ENCODE data around the gene MRE11.

The MRE11 gene

DNA sequence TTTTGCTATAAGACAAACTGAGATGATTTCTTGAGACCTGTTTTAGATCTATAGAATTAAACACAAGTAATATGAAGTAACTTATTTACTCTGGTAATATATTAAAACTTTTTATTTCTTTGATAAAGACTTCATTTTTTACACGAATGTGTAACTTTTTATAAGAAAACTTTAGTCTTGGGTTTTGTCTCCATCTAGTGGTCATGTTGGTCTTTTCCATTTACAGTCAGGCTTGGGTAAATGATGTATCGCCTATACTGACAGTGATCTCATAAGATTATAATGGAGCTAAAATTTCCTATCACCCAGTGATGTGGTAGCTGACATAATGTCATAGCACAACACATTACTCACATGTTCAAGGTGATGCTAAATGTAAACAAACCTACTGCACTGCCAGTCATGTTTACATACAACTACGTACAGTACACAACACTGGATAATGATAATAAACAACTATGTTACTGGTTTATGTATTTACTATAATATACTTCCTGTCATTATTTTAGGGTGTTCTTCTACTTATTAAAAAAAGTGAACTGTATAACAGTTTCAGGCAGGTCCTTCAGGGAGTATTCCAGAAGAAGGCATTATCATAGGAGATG, 11.1 kb upstream of the MRE11 start:
- DNase-seq: peak; percentile 65

DNA sequence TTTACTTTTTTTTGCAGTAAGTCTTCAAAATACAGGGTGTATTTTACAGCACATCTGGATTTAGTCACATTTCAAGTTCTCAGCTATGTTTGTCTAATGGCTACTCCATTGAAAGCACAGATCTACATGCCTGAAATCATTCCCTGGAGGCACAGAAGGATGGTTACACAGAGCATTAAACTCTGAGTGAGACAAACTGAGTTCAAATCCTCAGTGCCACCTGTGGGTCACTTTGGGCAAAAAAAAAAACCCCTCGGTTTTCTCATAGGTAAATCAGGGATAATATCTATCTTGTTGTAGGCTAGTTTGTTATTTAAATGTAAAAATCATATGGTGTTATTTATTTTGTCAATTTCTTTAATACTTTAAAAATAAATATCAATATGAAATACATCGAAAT, 7.9 kb upstream of the MRE11 start:
- DNase-seq: no peak

DNA sequence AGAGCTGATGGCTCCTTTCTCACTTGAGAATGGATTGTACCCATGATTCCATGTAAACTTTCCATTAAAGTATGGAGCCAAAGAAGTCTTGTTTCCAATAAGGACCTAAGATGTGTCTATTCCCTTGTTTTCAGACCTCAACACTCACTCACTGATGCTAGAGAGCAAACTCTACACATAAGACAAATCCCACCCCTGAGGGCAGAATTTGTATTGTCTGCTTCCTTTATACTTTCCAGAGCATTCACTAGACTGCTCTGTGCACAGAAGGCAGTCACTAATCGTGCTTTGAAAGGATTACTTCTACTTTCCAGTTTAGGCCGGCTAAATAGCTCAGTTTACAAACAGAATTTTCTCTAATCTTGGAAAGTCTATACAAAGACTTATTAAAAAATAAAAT, 6.5 kb upstream of the MRE11 start:
- no peak for DNase-seq

DNA sequence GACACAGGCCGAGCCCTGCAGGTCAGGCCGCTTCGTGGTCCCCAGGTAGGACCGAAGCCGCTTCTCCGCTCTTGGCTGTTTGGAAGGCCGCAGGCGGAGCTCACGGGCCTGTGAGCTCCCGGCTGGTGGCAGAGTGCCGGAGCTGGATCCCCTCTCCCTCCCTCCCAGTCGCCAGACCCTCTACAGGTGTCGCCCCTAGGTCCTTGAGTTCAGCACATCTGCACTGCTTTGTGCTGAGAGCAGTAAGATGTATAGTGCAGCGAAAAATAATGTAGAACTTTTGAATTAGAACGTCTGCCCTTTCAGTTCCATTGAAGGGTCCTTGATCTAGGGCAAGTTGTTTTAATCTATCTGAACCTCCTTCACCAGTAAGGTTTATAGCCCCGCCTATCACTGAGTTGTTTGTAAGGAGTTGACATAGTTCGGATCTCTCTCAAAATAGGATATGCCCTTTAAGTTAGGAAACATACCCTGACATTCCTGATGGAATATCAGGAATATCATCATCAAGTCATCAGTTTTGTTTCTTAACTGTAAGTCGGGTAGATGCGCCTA, 559 bp upstream of the MRE11 start:
- no peak for DNase-seq

DNA sequence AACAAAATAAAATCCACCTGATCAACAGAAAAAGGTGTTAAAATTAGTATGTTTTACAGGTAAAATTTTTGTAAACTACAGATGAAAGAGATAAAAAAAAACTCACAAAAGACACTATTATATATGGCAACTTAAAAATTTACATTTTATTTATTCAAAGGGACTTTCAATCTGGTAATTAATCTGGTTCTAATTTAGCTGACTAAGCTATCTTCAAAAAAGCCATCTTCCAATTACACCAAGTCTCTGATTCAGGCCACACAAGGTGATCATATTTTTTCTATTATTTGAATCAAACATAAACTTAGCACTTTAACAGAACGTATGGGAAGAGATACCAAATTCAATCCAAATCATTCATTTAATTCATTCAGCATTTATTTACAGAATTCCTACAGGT, 7.6 kb downstream of the MRE11 start:
- DNase-seq: no peak

DNA sequence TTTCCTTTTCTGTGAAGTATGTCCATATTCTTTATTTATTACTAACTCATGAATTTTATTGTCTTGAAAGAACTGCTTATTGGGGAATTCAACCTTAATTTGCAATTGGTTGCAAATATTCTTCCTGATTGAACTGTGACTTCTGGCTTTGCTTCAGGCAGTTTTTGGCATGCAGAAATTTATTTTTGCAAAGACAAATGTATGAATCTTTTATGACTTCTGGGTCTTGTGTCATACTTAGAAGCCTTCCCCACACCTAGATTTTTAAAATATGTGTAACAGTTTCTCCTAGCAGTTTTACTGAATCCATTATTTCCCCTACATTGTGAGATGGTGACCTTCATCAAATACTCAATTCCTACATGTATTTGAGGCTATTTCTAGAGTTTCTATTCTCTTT, 12.3 kb downstream of the MRE11 start:
- no peak for DNase-seq

DNA sequence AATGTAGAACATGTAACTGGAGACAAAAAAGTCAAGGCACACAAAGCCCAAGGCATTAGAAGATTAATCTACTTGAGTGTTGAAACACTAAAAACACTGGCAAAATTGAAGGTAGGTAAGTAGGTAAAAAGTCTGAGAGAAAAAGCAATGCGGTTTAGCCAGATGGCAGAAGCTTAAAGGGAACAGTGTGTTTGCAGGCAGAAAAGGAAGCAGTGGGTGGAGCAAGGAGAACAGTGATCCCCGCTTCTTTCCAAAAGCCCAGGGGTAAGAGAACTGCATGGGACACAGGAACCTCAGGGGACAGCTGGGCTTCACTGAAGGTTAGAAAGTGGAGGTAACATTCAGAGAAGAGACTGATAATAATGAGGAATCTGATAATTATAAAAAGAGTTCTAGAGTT, 16.0 kb downstream of the MRE11 start:
- DNase-seq: no peak

DNA sequence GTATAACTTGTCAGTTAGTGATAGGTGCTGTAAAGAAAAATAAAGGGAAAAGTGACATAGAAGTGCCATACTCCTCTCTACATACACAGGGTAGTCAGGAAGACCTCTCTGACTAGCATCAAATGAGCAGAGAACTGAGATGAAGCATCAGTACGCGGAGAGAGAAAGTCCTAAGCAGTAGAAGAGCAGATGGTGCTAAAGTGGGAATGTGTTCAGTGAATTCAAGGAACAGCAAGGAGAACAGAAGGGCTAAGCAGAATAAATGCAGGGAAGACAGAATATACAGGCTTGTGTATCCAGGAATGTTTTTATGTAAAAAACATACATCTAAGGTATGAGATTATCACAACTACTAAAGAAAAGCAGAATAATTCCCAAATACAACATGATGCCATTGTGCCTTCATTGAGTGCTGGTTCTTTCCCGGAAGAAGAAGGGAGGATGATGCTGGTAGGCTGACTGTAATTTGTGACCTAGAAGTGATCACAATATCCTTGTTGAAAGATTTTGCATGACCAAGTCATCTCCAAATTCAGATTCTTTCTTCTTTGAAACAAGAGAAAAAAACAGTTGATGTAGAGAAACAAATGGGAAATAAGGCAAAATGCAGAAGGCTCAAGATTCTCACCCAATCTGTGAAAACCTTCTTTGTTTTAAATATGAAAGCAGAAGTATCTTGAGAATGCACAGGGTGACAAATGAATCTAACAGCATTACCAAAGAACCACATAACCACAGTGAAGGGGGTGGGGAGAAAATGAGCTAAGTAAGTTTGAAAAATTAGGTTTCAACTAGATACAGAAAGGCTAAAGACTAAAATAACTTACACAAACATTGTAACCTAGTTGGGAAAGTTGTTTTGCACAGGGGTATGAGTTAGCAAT, 20.5 kb downstream of the MRE11 start:
- peak; percentile 31 for DNase-seq

DNA sequence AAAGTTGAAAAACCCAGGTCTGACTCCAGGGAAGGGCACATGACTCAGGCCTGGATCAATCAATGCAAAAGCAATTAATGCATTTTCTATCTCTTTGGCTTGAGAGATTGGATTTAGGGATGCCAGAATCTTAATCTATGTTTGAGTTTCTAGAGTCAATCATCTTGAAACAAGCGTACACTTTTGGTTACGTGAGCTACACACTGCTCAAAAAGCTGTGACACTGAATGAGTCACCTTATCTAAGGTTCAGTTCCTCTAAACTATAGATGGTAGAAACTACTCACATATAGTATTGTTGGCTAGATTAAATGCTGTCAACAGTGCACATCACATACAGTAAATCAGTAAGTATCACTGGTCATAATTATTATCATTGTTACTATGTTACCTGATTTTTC, 24.2 kb downstream of the MRE11 start:
- DNase-seq: no peak

DNA sequence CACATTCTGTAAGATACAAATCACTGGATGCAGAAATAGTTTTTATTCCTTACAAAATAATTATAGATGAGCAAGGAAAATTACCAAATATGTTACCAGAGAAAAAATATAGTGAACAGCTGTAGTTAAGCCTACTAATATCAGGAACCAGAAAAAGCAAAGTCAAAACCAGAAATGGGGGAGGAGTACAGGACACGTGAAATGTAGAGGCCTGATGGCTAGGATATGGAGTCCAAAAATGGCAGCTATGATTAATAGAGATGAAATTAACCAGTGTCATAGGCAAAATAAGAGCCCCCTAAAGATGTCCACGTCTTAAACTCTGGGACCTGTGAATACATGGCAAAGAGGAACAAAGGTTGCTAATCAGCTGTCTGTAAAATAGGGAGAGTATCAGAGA, 34.1 kb downstream of the MRE11 start:
- no peak for DNase-seq

DNA sequence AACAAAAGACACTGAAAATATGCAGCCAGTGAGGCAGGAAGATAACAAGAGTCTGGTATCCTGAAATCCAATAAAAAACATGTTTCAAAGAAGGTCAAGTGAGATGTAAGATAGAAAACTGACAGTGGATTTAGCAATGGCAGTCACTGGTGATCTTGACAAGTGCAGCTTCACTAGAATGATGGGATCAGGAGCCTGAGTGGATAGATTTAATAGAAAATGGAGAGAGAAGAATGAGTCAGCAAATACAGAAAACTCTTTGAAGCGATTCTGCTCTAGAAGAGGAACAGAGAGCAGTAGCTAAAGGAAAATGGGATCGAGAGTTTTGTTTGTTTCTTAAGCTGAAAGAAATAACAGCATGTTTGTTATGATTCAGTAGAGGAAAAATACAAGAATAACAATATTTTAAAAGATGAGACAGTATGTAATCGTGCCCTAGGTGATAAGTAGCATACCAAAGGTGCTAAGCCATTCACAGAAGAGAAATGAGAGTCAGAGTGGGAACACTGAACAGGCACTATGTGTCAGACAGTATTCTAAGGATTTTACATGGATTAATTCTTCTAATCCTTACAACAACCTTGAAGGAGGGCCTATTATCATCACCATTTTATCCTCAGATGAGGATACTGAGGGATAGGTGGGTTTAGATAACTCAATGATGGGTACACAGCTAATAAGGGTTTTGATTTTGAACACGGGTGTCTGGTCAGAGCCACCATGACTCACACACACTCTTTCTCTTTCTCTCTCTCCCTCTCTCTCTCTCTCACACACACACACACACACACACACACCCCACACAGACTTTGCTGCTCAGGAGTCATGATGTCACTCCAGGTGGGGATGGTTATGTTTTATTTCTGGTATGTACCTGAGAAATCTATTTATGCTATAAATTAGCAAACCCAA, 36.3 kb downstream of the MRE11 start:
- DNase-seq: no peak

DNA sequence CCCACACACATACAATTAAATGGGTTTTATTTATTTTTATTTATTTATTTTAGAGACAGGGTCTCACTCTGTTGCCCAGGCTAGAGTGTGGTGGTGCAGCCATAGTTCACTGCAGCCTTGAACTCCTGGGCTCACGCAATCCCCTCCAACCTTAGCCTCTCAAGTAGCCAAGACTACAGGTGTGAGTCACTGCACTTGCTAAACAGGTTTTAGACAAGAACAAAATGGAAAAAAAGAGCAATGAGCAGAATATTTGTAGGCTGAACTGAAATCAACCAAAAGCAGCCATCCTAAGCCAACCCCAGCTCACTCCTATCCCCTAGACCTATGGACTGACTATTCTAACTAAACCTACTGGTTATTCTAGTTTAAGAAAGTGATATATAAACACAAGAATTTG, 37.8 kb downstream of the MRE11 start:
- no peak for DNase-seq

DNA sequence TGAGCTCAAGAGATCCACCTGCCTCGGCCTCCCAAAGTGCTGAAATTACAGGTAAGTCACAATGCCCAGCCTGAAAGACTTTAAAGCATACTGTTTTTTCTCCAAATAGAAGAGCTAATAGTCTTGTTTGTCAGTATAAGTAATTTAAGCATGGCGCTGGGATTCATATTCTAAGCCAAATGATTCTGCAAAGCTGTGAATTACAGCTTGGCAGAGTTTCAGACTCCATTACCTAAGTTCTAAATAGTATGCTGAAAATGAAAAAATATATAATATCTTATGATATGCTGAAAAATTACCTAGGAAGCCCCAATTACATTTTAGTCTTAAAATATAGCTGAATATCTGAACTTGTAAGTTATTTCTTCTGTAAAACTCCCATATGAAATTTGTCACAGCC, 39.3 kb downstream of the MRE11 start:
- no peak for DNase-seq

DNA sequence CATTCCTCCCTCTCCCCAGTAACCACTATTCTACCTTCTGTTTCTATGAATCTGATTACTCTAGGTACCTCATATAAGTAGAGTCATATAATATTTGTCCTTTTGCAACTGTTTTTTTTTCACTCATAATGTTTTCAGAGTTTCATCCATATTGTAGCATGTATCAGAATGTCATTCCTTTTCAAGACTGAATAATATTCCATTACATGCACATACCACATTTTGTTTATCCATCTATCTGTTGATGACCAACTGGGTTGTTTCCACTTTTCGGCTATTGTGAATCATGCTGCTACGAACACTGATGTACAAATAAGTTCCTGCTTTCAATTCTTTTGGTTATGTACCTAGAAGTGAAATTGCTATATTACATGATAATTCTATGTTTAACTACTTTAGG, 40.7 kb downstream of the MRE11 start:
- no peak for DNase-seq

DNA sequence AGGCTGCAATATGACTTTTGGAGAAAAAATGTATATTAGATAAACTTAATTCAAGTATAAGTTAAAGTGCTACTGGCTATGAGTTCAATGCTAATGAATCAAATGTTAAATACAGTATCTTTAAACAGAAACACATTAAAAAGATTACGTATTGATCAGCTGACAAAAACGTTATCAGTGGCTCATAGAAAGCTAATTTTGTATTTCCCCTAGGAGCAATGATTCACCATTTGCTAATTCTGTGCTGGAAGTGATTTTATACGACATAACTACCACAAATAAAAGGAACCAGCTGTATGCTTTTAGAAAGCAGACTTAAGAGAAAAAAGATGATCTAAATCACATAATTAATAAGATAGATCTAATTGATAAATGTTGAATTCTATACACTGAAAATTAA, 43.6 kb downstream of the MRE11 start:
- no peak for DNase-seq

DNA sequence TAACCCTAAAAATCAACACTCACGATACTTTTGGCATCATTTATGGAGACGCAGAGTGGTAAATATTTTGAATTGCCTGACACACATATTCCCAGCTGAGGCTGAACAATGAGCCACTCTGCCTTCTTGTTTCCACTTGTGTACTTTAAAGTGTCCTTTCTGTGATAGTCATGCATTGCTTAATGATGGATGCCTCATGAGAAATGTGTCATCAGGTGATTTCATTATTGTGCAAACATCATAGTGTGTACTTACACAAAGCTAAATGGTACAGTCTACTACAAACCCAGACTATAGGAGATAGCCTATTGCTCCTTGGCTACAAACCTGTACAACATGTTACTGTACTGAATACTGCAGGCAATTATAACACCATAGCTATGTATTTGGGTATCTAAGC, 44.2 kb downstream of the MRE11 start:
- no peak for DNase-seq

DNA sequence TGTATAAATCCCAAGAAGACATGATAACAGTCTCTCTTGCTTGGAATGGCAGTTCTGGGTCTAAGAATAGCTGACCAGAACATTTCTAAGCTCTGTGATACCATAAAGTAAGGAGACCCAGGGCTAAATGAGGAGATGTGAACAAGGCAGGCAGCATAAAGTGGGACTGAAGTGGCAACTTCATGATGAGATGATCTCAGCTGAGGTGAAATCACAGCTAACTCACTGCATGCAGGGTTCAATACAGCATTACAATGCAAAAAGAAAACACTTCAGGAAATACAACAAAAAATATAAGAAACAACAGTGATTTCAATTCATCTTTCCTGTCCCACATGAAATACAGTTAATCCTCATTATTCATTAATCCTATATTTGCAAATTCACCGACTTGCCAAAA, 44.6 kb downstream of the MRE11 start:
- no peak for DNase-seq

DNA sequence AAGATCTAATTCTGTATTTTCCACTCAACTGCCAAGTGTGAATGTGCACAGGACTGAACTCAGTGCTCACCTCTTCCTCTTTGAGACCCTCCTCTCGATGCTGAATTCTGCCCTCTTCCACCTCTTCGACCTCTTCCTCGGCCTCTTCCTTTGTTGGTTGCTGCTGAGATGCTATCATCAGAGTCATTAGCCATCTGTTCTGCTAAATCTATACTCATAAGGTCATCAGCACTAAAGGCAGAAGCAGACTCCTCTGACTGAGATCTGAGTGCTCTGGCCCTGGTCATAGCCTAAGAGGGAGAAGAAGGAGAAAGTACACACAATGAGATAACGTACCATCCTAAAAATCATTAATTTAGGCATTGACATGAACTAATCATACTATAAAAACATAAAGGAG, 46.5 kb downstream of the MRE11 start:
- DNase-seq: no peak

DNA sequence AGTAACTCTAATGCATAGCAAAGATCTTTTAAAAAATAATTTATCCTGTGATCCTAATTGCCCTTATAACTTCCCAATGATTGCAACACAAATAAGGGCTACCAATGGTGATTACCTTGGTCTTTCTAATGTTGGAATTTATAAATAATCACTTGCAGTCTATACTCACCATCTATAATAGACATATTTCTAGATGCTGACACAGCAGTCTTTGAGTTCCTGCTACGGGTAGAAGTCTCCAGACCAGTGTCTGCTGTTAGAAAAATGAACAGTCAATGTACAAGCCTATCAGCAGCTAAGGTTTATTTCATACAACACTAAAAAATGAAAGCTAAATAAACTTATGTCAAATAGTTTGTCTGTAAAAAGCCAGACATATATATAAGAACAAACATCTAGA, 48.0 kb downstream of the MRE11 start:
- no peak for DNase-seq

DNA sequence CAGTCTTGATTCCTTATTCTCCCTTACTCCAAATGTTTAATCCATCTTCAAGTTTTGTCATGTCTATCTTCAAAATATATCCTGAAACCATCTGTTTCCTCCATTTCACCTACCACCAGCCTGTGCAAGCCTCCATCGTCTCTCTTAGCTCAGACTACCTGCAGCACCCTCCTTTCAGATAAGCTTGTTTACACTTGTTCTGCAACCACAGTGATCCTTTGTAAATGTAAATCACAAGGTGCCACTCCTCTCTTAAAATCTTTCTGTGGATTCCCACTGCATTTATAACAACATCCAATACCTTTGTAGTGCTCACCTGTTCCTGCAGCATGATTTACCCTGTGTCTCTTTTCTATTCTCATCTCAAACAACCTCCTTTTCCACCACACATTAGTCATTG, 60.6 kb downstream of the MRE11 start:
- no peak for DNase-seq

DNA sequence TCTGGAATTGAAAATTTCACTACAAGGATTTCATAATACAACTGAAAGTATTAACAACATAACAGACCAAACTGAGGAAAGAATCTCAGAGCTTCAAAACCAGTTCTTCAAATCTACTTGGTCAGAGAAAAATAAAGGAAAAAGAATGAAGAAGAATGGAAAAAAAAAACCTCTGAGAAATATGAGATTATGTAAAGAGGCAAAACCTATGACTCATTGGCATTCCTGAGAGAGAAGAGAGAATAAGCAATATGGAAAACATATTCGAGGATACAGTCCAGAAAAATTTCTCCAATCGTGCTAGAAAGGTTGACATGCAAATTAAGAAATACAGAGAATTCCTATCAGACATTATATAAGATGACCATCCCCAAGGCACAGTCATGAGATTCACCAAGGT, 69.0 kb downstream of the MRE11 start:
- no peak for DNase-seq

DNA sequence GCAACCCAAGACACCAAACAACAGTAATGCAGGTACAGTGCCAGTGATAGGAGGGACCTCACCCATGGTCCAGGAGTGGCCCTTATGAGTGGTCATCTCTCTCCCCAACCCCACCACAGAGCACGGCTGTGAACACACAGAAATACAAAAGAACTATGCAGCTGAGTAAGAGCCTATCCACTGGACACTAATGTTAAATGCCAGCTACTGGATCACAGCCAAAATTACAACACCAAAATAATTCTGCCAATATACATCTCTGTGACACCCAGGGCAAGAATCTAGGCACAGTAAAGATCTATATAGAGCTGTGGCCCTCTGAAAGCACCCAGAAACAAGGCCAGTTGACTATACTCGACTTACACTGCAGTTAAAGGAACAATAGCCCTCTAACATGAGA, 69.6 kb downstream of the MRE11 start:
- DNase-seq: no peak

DNA sequence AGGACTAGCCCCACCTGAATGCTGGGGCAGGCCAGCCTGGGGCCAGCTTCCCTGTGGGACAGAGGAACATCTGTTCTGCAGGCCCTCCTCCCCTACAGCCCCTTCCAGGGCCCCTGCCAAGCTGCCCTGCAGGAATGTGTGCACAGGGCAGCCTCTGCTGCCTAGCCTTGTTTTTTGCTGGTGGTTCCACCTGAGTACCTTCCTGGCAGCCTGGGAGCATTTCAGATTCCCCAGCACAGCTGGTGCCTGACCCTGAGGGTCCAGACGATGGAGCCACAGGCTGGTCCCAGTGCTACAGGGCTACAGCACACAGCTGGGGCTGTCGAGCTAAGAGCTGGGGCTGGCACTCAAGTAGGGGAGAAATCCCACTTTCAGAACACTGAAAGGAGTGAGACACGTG, 70.1 kb downstream of the MRE11 start:
- no peak for DNase-seq
